KOPT-K1 (cell line): ENCODE data around the gene TSPAN11.

Source experiments
- H3K27ac ChIP-seq: fragments of 200-600 bp; sonication (generic); 2 replicates; pipeline ENCODE4 v1.5.1; 2016; ENCODE audit warnings: antibody characterized with exemption, mild to moderate bottlenecking, low read depth, low read length; ENCODE audit not compliant: poor library complexity, severe bottlenecking
- H3K36me3 ChIP-seq: fragments of 200-600 bp; sonication (generic); 2 replicates; pipeline ENCODE4 v1.5.1; 2017; ENCODE audit warnings: antibody characterized with exemption, mild to moderate bottlenecking, low read length, moderate library complexity; ENCODE audit not compliant: insufficient read depth
- H3K9me3 ChIP-seq: fragments of 200-600 bp; sonication (generic); 2 replicates; pipeline ENCODE4 v1.5.1; 2017; ENCODE audit warnings: antibody characterized with exemption, low read length, mild to moderate bottlenecking; ENCODE audit not compliant: insufficient read depth, poor library complexity, severe bottlenecking

Gene TSPAN11

DNA sequence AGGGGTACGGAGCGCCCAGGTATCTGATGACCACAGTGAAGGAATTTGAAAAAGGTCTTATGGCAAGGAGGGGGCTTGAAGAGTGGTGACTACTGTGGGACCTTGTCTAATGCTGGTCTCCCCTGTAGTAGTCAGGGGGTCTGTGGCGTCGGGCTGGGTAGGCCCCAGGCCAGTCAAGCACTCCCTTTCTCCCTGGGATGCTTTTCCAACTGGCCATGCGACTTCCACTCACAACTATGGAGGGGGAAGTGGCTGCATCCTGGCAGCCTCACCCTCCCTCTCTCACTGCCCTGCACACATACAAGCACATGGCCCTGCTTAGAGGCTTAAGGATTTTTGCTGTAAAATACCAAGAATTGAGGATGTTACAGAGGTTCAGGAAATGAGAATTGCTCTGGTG lies 4.1 kb downstream of the TSPAN11 start:
- Histone ChIP-seq H3K9me3 (peaks cover 5% of the 10 kb centered on the region), H3K36me3 (no peaks in the 10 kb centered on the region), H3K27ac (no peak overlapping the region)

DNA sequence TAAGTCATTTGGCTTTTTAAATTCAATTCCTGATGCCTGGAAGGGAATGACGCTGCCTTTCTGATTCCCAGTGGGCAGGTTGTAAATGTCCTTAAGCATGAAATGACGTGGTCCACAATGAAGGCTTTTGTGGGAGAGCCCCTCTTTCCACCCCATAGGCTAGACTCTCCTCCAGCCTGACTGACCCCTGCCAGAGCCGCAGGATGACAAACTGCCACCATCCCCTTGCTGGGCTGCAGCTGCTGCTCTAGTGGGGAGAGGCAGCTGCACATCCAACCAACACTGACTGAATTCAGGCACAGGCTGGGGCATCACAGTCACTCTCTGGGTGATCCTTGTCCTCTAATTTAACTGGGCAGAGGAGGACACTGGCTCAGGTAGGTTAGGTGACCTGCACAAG lies 6.3 kb downstream of the TSPAN11 start:
- Histone ChIP-seq H3K36me3 (no peaks in the 10 kb centered on the region), H3K27ac (no peak overlapping the region), H3K9me3 (peaks cover 5% of the 10 kb centered on the region)

DNA sequence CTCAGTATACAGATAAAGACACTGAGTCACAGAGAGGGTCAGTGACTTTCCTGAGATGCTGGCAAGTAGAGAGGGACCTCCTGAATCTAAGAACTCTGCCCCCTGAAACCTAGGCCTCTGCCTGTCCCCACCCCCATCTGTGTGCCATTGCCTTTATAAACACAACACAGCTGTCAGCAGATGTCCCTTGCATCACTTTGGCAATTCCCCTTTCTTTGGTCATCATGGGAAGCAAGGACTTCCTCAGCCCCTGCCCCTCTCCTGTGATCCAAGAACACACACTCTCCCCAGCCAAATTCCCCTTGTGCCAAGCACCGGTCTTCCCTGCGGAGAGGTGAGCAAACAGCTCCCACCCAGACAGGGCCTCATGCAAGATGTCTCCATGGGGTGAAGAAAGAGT lies 8.3 kb downstream of the TSPAN11 start:
- H3K9me3 ChIP-seq = peaks cover 5% of the 10 kb centered on the region
- H3K27ac ChIP-seq = no peak overlapping the region
- H3K36me3 ChIP-seq = no peaks in the 10 kb centered on the region

DNA sequence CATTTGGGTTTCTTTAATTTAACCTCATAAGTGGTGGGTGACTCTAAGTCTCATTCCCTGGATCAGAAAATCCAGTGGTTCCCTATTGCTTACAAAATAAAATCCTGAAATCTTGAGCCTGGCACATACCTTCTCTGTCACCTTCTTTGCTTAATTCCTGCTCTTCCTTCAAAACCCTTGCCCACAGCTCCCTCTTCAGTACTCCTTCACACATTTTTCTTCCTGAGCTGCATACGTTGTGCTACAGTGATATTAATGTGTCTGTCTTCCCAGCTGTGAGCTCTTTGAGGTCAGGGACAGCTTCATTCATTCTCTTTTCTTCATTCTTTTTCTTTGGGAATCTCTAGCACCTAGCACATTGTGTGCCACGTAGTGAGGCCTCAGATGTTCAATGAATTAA lies 9.5 kb downstream of the TSPAN11 start:
- Histone ChIP-seq H3K36me3 (no peaks in the 10 kb centered on the region), H3K27ac (no peak overlapping the region), H3K9me3 (peaks cover 5% of the 10 kb centered on the region)

- Histone ChIP-seq H3K36me3 (no peaks in the 10 kb centered on the region), H3K27ac (no peak overlapping the region), H3K9me3 (peaks cover 5% of the 10 kb centered on the region)
These were observed 12.7 kb downstream of the TSPAN11 start for GRCh38 chr12:30939234-30939633.

- Histone ChIP-seq H3K36me3 (no peaks in the 10 kb centered on the region), H3K27ac (no peak overlapping the region), H3K9me3 (peaks cover 4% of the 10 kb centered on the region)
These were observed 15.9 kb downstream of the TSPAN11 start for GRCh38 chr12:30942486-30942885.

- Histone ChIP-seq H3K27ac (no peak overlapping the region), H3K36me3 (no peaks in the 10 kb centered on the region)
These were observed 16.4 kb downstream of the TSPAN11 start for GRCh38 chr12:30942936-30943335.

GRCh38 chr12:30945443-30946164 lies 19.1 kb downstream of the TSPAN11 start:
- Histone ChIP-seq H3K27ac (no peak overlapping the region), H3K36me3 (no peaks in the 10 kb centered on the region), H3K9me3 (peaks cover 4% of the 10 kb centered on the region)

More at GRCh38 chr12:30942936-30943335, 16.4 kb downstream of the TSPAN11 start:
- peaks cover 4% of the 10 kb centered on the region for H3K9me3 ChIP-seq

GRCh38 chr12:30952015-30952414 lies 25.5 kb downstream of the TSPAN11 start:
- no peaks in the 10 kb centered on the region for H3K36me3 ChIP-seq
- H3K27ac ChIP-seq = no peak overlapping the region
- peaks cover under 1% of the 10 kb centered on the region for H3K9me3 ChIP-seq

DNA sequence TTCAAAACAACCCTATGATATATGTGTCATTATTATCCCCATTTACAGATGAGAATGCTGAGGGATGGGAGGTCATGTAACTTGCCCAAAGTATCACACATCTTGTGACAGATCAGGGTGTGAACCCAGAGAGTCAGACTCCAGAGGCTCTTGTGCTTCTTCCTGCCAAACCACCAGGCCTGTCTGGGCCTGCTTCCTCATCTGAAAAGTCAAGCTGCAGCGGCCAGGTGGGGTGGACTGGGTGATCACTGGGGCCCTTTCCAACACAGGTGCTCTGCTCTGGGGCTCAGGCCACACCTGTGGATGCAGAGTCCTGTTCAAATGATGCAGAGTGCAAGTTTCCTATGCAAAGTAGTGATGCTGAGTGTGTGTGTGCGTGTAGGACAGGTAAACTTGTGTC lies 26.7 kb downstream of the TSPAN11 start:
- H3K36me3 ChIP-seq = no peaks in the 10 kb centered on the region
- no peak overlapping the region for H3K27ac ChIP-seq
- no peaks in the 10 kb centered on the region for H3K9me3 ChIP-seq

DNA sequence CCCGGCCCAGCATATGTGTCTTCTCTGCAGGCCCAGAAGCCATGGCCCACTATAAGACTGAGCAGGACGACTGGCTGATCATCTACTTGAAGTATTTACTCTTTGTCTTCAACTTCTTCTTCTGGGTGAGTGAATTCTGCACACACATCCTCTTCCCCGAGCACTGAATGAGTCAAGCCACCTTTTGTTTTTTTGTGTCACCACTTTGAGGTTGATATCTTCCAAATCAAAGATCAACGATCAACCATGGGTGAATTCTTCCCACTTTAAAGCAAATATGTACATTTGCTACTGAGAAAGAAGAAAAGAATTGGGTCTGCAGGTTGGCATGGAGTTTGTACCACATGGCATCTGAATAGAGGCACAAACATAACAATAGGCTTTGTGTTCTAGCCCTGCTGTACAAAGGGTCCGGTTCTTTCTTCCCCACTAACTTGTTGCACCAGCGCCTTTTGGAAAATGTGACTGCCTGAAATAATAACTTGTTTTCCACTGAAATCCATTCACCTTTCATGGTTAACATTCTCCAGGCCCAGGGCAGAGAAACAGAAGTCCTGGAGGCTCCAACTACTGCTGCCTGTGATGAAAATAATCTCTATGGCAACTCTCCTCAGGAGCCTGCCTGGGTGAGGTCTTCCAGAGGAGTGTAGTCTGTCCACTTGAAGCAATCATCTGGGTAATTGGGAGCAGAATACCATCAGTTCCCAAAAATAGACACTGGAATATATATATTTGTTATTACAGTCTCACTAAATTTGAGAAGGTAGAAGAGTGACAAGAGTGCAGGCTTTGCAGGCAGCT lies 27.6 kb downstream of the TSPAN11 start:
- Histone ChIP-seq H3K36me3 (no peaks in the 10 kb centered on the region), H3K27ac (no peak overlapping the region), H3K9me3 (no peaks in the 10 kb centered on the region)

- no peaks in the 10 kb centered on the region for H3K36me3 ChIP-seq
These were observed 28.7 kb downstream of the TSPAN11 start for GRCh38 chr12:30955214-30955613.

DNA sequence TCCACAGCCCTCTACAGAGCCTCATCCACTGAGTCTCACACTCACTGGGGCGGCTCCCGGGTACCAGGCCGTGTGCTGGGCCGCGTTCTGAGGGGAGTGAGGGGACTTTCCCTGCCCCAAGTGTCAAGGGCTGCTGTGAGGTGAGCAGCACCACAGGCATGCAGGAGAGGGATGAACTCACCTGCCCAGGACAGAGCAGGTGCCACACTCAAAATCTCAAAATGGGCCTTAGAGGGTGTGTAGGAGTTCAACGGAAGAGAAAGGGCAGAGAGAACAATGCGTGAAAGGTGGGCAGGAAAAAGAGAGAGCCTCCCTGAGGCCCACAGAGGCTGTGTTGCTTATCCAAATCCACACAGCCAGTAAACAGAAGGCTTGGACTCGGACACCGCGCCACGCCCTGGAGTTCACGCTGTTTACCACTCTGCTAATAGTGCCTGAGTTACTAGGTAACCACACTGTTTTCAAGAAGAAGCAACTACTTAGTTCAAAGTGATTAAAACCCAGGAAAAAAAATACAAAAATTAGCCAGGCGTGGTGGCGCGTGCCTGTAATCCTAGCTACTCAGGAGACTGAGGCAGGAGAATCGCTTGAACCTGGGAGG lies 32.7 kb downstream of the TSPAN11 start:
- no peak overlapping the region for H3K27ac ChIP-seq
- H3K9me3 ChIP-seq = no peaks in the 10 kb centered on the region
- H3K36me3 ChIP-seq = no peaks in the 10 kb centered on the region

More at GRCh38 chr12:30955214-30955613, 28.7 kb downstream of the TSPAN11 start:
- H3K27ac ChIP-seq = no peak overlapping the region
- no peaks in the 10 kb centered on the region for H3K9me3 ChIP-seq

DNA sequence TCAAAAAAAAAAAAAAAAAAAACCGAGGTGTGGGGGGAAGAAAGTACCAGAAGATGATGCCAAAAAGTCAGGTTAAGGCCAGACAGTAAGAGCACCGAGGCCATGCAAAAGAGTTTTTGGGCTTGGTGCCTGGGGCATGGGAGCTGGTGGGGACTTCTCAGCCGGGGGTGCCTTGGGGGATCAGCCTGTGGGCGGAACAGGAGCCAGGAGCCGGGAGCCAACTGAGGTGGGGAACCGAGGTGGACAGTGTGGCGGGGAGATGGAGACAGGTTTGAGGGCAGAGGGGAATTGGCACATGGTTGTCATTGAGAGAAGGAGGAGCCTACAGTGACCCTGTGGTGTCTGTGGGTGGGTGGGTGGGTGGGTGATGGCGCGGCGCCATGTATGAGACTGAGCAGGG lies 33.2 kb downstream of the TSPAN11 start:
- Histone ChIP-seq H3K9me3 (no peaks in the 10 kb centered on the region), H3K27ac (no peak overlapping the region), H3K36me3 (no peaks in the 10 kb centered on the region)

- Histone ChIP-seq H3K36me3 (no peaks in the 10 kb centered on the region), H3K9me3 (no peaks in the 10 kb centered on the region), H3K27ac (no peak overlapping the region)
These were observed 34.5 kb downstream of the TSPAN11 start for GRCh38 chr12:30961030-30961429.
